Measurements from ENCODE around the gene SERPINA7.

DNA sequence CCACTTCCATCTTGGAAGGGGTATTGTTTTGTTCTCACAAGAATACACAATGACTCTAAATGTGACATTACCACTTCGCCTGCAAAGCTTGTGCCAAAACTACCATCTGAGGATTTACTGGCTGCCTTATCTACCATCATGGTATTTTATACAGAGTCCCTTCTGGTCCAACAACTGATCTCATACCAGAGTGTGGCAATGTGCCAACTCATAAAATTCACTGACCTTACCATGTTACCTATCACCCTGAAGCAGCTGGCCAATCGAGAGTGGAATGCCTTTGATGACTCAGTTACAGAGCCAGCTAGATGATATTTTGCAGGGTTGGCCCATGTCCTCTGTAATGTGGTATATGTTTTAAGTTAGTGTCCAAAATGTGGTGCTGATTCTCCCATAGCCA, 3.8 kb upstream of the SERPINA7 start:
- TF ChIP-seq SP1 (IDR thresholded peaks at IDR 0.05) (no peak), SP1 (CRISPR knock-in tag; IDR thresholded peaks at IDR 0.05) (no peak), ZNF577 (CRISPR knock-in tag; IDR thresholded peaks at IDR 0.05; ENCODE audit: borderline replicate concordance, low read depth) (no peak)

Data from HepG2 (cell line).